ENCODE results near the gene MAST2.

The MAST2 gene

GRCh38 chr1:45971335-45971734 lies 167.9 kb downstream of the MAST2 start:
- DNase-seq = no peak
- Histone ChIP-seq H3K36me3 (peaks cover 0 to 8% (median 5%) of the 10 kb centered on the region in 3 donors), H3K27ac (no peak overlapping the region), H3K27me3 (no peaks in the 10 kb centered on the region), H3K9me3 (no peaks in the 10 kb centered on the region), H3K4me1 (no peaks in the 10 kb centered on the region), H3K4me3 (no peak overlapping the region)
- intact Hi-C loops (cut with DNase I; ENCODE audit: low total_unique reads) = no loop called here
- no peak for TF ChIP-seq CTCF (IDR thresholded peaks at IDR 0.05)

- intact Hi-C loops (cut with DNase I; ENCODE audit: low total_unique reads) = no loop called here
- Histone ChIP-seq H3K36me3 (peaks cover 0 to 8% (median 5%) of the 10 kb centered on the region in 3 donors), H3K27ac (no peak overlapping the region), H3K4me1 (no peaks in the 10 kb centered on the region), H3K4me3 (no peak overlapping the region), H3K27me3 (no peaks in the 10 kb centered on the region), H3K9me3 (no peaks in the 10 kb centered on the region)
- no peak for TF ChIP-seq CTCF (IDR thresholded peaks at IDR 0.05)
- DNase-seq = no peak
These were observed 168.6 kb downstream of the MAST2 start for GRCh38 chr1:45971922-45972531.

DNA sequence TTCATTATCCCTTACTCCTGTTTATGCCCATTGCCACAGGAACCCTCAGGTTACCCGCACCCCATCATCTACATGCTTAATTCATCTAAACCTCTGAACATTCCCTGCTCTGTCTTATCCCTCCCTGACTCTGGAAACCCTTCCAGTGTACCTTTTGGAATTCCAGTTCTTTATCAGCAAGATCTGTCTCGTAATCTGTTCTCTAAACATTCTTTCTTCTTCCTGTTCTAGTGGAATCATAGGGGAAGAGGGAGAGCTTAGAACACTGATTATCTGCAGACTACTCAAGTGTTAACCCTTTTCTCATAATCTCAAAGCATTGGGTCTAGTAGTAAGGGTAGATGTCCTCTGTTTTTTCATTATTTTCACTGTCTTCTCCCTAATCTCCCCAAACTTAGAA lies 169.2 kb downstream of the MAST2 start:
- H3K27ac ChIP-seq = no peak overlapping the region
- no peaks in the 10 kb centered on the region for H3K9me3 ChIP-seq
- H3K36me3 ChIP-seq = peaks cover 0 to 8% (median 5%) of the 10 kb centered on the region in 3 donors
- H3K27me3 ChIP-seq = no peaks in the 10 kb centered on the region
- DNase-seq = no peak
- intact Hi-C loops (cut with DNase I; ENCODE audit: low total_unique reads) = no loop called here
- H3K4me1 ChIP-seq = no peaks in the 10 kb centered on the region
- no peak overlapping the region for H3K4me3 ChIP-seq
- TF ChIP-seq CTCF (IDR thresholded peaks at IDR 0.05) = no peak

DNA sequence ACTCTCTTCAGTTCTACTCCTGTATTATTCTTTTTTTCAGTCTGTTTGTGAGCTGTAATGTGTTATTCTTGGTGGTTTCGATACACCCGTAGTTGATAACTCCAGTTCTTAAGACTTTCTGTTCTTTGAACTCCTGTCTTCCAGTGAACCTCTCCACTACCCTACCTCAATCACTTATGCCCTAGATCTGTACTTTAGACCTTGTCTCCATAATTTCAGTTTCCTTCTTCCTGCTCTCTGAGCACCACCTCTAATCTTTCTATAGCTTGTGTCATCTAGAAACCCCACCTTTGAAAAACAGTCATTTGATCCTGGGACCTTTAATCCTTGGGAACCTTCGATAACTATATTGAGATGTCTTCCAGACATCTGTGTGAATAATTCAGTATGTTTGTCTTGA lies 169.7 kb downstream of the MAST2 start:
- Histone ChIP-seq H3K9me3 (no peaks in the 10 kb centered on the region), H3K27me3 (no peaks in the 10 kb centered on the region), H3K36me3 (peaks cover 0 to 8% (median 5%) of the 10 kb centered on the region in 3 donors), H3K4me3 (no peak overlapping the region), H3K4me1 (no peaks in the 10 kb centered on the region), H3K27ac (no peak overlapping the region)
- intact Hi-C loops (cut with DNase I; ENCODE audit: low total_unique reads) = no loop called here
- TF ChIP-seq CTCF (IDR thresholded peaks at IDR 0.05) = no peak
- no peak for DNase-seq

DNA sequence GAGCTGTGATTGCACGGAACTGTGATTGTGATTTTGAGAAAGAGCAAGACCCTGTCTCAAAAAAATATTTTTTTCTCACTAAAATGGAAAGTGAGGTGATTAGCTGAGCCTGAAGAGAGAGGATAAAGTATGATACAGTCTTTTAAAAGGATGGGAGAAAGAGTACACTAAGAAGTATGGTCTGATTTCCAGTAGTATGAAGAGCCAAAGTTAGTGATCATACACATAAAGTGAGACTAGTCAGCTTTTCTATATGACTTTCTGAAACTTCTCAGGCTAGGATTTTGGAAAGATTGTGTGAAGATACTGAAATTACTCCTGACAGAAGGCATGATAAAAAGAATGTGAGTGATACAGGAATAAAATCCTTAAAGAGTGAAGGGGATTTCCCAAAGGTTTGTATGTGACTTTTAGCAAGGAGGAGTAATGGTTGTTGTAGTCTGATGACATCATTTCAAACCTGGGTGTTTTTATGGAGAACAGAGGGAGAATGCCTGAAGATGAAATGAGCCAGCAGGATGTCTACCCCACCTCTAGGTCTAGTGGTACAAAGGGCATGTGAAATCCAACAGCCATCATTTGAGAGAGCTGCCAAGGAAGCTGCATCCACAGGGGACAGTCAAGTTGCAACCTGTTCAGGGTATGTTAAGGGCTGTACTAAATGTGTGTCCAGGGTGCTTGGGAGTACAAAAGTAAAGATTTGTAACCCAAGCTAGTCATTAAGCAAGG lies 171.3 kb downstream of the MAST2 start:
- intact Hi-C loops (cut with DNase I; ENCODE audit: low total_unique reads) = no loop called here
- Histone ChIP-seq H3K4me3 (no peak overlapping the region), H3K27ac (no peak overlapping the region), H3K9me3 (no peaks in the 10 kb centered on the region), H3K27me3 (no peaks in the 10 kb centered on the region), H3K4me1 (no peaks in the 10 kb centered on the region), H3K36me3 (peaks cover 0 to 8% (median 5%) of the 10 kb centered on the region in 3 donors)
- TF ChIP-seq CTCF (IDR thresholded peaks at IDR 0.05) = no peak
- DNase-seq = no peak

Measured in tibial artery (tissue), 4 donors.